HCT116 (cell line): ENCODE data around the gene CRLF1. TPM values are rescaled to one million over a fixed set of nuclear protein-coding genes. Genes with fewer than 3 reads are reported as not detected.

Experiments used
- ATAC-seq: fragments of 200-7000 bp; cut with Tn5 transposase; 2 replicates; pipeline ENCODE4 v1.9.1; 2020; ENCODE audit warnings: mild to moderate bottlenecking, moderate library complexity
- BruUV-seq: library from RNA; stranded (reverse); fragments of 400-500 nt; replicated peaks from 2 replicates; lab custom pipeline; 2021; lab: Mats Ljungman, UMichigan
- CTCF ChIA-PET: fragments of 300-600 bp; sonication (Branson Sonifier 250); formaldehyde crosslinking; loops from one replicate; lab custom pipeline; 2021; ENCODE audit warnings: antibody characterized with exemption; lab: Charles Lee
- POLR2A ChIA-PET: fragments of 300-600, 350-600 bp; sonication (Branson Sonifier 250); formaldehyde crosslinking; loops from one replicate; lab custom pipeline; 2021; ENCODE audit warnings: antibody characterized with exemption; lab: Charles Lee
- RAD21 ChIA-PET, 2 experiments: fragments of 300-600 bp; sonication (Branson Sonifier 250); formaldehyde crosslinking; loops; one replicate each; lab custom pipeline; 2023; ENCODE audit warnings: low total read pairs in 2 of 2; ENCODE audit not compliant: uncharacterized antibody in 2 of 2, unreplicated experiment in 2 of 2, low non-redundant PET in 1 of 2; lab: Charles Lee
- DNase-seq: peaks from one replicate; pipeline ENCODE4 v3.0.0-alpha.2; 2010; ENCODE audit warnings: low read depth, low spot score
- H2AFZ ChIP-seq: fragments of 200-600 bp; shearing (Covaris generic), sonication (generic); 2 replicates; pipeline ENCODE4 v1.6.1; 2017; ENCODE audit warnings: low read depth, mixed run types, mixed read lengths, antibody characterized with exemption, low read length; ENCODE audit not compliant: poor library complexity, severe bottlenecking
- H3K27ac ChIP-seq: 2 replicates; pipeline ENCODE4 v1.5.1; 2012; ENCODE audit warnings: low read depth, low read length
- H3K27me3 ChIP-seq: fragments of 200-600 bp; sonication (generic); 2 replicates; pipeline ENCODE4 v1.6.1; 2016; ENCODE audit warnings: mixed run types, low read length, mixed read lengths; ENCODE audit not compliant: insufficient read depth
- H3K36me3 ChIP-seq, 2 experiments: fragments of 200-500 bp in 1 of 2; fragments of 200-600 bp in 1 of 2; sonication (Bioruptor generic) in 1 of 2; sonication (generic) in 1 of 2; 2 replicates each; pipeline versions ENCODE4 v1.5.1 to v1.6.1; 2014 to 2016; ENCODE audit warnings: low read length in 2 of 2, inconsistent platforms in 1 of 2, mixed read lengths in 1 of 2, mixed run types in 1 of 2; ENCODE audit not compliant: insufficient read depth in 2 of 2, control insufficient read depth in 1 of 2
- H3K4me1 ChIP-seq, 2 experiments: fragments of 200-600 bp in 1 of 2; sonication (generic) in 1 of 2; 2 replicates each; pipeline versions ENCODE4 v1.5.1 to v1.6.1; 2012 to 2017; ENCODE audit warnings: low read length in 2 of 2, inconsistent platforms in 1 of 2, mild to moderate bottlenecking in 1 of 2, mixed read lengths in 1 of 2, mixed run types in 1 of 2, moderate library complexity in 1 of 2; ENCODE audit not compliant: insufficient read depth in 2 of 2, control insufficient read depth in 1 of 2
- H3K4me2 ChIP-seq: fragments of 200-600 bp; sonication (generic); 2 replicates; pipeline ENCODE4 v1.6.1; 2017; ENCODE audit warnings: mixed run types, low read length, mixed read lengths
- H3K4me3 ChIP-seq, 2 experiments: fragments of 200-600 bp in 1 of 2; sonication (generic) in 1 of 2; replicated peaks in 1 of 2; 2 replicates each; pipeline ENCODE4 v1.5.1; 2011 to 2016; ENCODE audit warnings: low read length in 2 of 2, control low read depth in 1 of 2, low read depth in 1 of 2, mild to moderate bottlenecking in 1 of 2, mixed read lengths in 1 of 2, mixed run types in 1 of 2
- H3K79me2 ChIP-seq: fragments of 200-600 bp; sonication (generic); 2 replicates; pipeline ENCODE4 v1.6.1; 2017; ENCODE audit warnings: mild to moderate bottlenecking, mixed run types, low read length, moderate library complexity, mixed read lengths; ENCODE audit not compliant: insufficient read depth
- H3K9ac ChIP-seq: fragments of 200-600 bp; sonication (generic); 2 replicates; pipeline ENCODE4 v1.6.1; 2016; ENCODE audit warnings: low read length, mixed read lengths
- H3K9me2 ChIP-seq: fragments of 200-600 bp; sonication (generic), shearing (Covaris generic); 2 replicates; pipeline ENCODE4 v1.6.1; 2017; ENCODE audit warnings: mixed run types, mild to moderate bottlenecking, moderate library complexity; ENCODE audit not compliant: insufficient read depth
- H3K9me3 ChIP-seq, 2 experiments: fragments of 200-500 bp in 1 of 2; fragments of 200-600 bp in 1 of 2; sonication (Bioruptor generic) in 1 of 2; sonication (generic) in 1 of 2; 2 replicates each; pipeline ENCODE4 v1.6.1; 2014 to 2017; ENCODE audit warnings: low read length in 2 of 2, mixed read lengths in 2 of 2, inconsistent platforms in 1 of 2, low read depth in 1 of 2, mild to moderate bottlenecking in 1 of 2, mixed run types in 1 of 2, moderate library complexity in 1 of 2; ENCODE audit not compliant: control insufficient read depth in 1 of 2, insufficient read depth in 1 of 2
- H4K20me1 ChIP-seq: fragments of 200-600 bp; sonication (generic), shearing (Covaris generic); 2 replicates; pipeline ENCODE4 v1.6.1; 2017; ENCODE audit warnings: mixed run types, mild to moderate bottlenecking, moderate library complexity; ENCODE audit not compliant: insufficient read depth
- ATF3 ChIP-seq: IDR thresholded peaks from 2 replicates; pipeline ENCODE4 v1.6.1; 2012
- CEBPB ChIP-seq: IDR thresholded peaks from 2 replicates; pipeline ENCODE4 v1.6.1; 2012; ENCODE audit warnings: low read depth
- EGR1 ChIP-seq: IDR thresholded peaks from 2 replicates; pipeline ENCODE4 v1.6.1; 2012; ENCODE audit warnings: low read depth
- FOSL1 ChIP-seq: IDR thresholded peaks from 2 replicates; pipeline ENCODE4 v1.6.1; 2012; ENCODE audit warnings: low read depth
- MAX ChIP-seq: IDR thresholded peaks from 2 replicates; pipeline ENCODE4 v1.6.1; 2012
- POLR2A ChIP-seq: IDR thresholded peaks from 2 replicates; pipeline ENCODE4 v1.7.0; 2011; ENCODE audit warnings: borderline replicate concordance; ENCODE audit not compliant: insufficient read depth, insufficient read length; ENCODE audit errors: extremely low read depth
- POLR2AphosphoS5 ChIP-seq: IDR thresholded peaks from 2 replicates; pipeline ENCODE4 v1.6.1; 2011; ENCODE audit warnings: mild to moderate bottlenecking, low read depth, low read length, moderate library complexity
- REST ChIP-seq: IDR thresholded peaks from 2 replicates; pipeline ENCODE4 v1.6.1; 2012; ENCODE audit warnings: low read depth
- SP1 ChIP-seq: IDR thresholded peaks from 2 replicates; pipeline ENCODE4 v1.6.1; 2012; ENCODE audit warnings: low read depth
- YY1 ChIP-seq: IDR thresholded peaks from 2 replicates; pipeline ENCODE4 v1.6.1; 2011; ENCODE audit warnings: low read length, low read depth, moderate library complexity, mild to moderate bottlenecking; ENCODE audit not compliant: insufficient replicate concordance; ENCODE audit errors: extremely low read depth
- ZNF274 ChIP-seq: fragments of 200-500 bp; sonication (Bioruptor generic); IDR thresholded peaks from 2 replicates; pipeline ENCODE4 v1.6.1; 2014; ENCODE audit warnings: mild to moderate bottlenecking, low read depth, low read length, inconsistent platforms
- intact Hi-C: fragments of 100-400 bp; cut with micrococcal nuclease; formaldehyde crosslinking; loops from 2 replicates; pipeline ENCODE4 v1.10.0; 2022
- total RNA-seq: library from RNA; stranded (reverse); gene quantifications from one replicate; pipeline ENCODE4 v1.2.1, GENCODE V29; 2021; ENCODE audit not compliant: unreplicated experiment

Gene CRLF1
- total RNA-seq, 1 experiment from 2014 or later, result 43.0 TPM

GRCh38 chr19:18604820-18605159, 1.8 kb downstream of the CRLF1 start (continued):
- TF ChIP-seq YY1, result no peak

- intact Hi-C loops, result no loop called here
- no peaks in the 10 kb centered on the region for H3K9me3 ChIP-seq
- no peak overlapping the region for H3K9ac ChIP-seq
- ChIA-PET POLR2A (no interaction called here), RAD21 (no interaction called here), CTCF (no interaction called here)
- peaks cover 4% of the 10 kb centered on the region; the same call in 1 of the 2 replicates for H3K27me3 ChIP-seq
- DNase-seq (no peak), ATAC-seq (no peak)
- H2AFZ ChIP-seq, result no peak overlapping the region
- H3K4me3 ChIP-seq, result no peak overlapping the region
- no peak overlapping the region for H3K27ac ChIP-seq
- BruUV-seq, result no TSS peak
- H3K4me1 ChIP-seq, result peaks cover 15 to 17% of the 10 kb centered on the region in 2 experiments
- no peaks in the 10 kb centered on the region for H3K9me2 ChIP-seq
- TF ChIP-seq FOSL1 (no peak), CEBPB (no peak), POLR2A (no peak), EGR1 (no peak), REST (no peak), MAX (no peak), SP1 (no peak), ATF3 (no peak), ZNF274 (no peak), YY1 (no peak), POLR2AphosphoS5 (no peak)
- H4K20me1 ChIP-seq, result no peaks in the 10 kb centered on the region
- no peaks in the 10 kb centered on the region for H3K36me3 ChIP-seq
- H3K4me2 ChIP-seq, result no peak overlapping the region
- H3K79me2 ChIP-seq, result no peaks in the 10 kb centered on the region
These were observed 2.4 kb downstream of the CRLF1 start for GRCh38 chr19:18603958-18604819.
